LNCaP clone FGC (cell line): ENCODE results near the gene FAM135A.

Experiments
- DNase-seq: peaks from one replicate; pipeline ENCODE4 v3.0.0-alpha.2; 2011; ENCODE audit warnings: low read depth
- H3K4me3 ChIP-seq: 2 replicates; pipeline ENCODE4 v1.5.1; 2011; ENCODE audit warnings: mild to moderate bottlenecking, low read depth, low read length, control low read depth
- TF ChIP-seq, protein P1 (sequence below): IDR thresholded peaks from 2 replicates; pipeline ENCODE4 v1.5.1; 2012; ENCODE audit warnings: mild to moderate bottlenecking; ENCODE audit not compliant: control insufficient read depth, insufficient read depth; ENCODE audit errors: extremely low read depth

The FAM135A gene

DNA sequence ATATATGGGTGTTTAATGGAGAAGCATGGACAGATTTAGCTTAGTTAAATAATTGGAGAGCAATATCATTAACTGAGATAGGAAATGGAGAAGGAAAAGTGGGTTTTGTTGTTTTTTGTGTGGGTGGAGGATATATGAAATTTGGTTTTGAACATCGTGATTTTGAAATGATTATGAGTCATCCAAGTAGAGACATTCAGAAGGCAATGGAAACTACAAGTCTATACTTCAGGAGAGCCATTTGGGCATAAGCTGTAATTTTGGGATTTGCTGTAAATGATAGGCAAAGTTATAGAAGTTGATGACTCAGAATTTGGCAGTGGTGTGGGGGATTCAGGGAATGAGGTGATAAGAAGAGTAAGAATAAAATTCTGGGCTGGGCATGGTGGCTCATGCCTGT lies 27.4 kb upstream of the FAM135A start:
- no peak overlapping the region for H3K4me3 ChIP-seq
- DNase-seq: no peak
- TF ChIP-seq, protein P1, sequence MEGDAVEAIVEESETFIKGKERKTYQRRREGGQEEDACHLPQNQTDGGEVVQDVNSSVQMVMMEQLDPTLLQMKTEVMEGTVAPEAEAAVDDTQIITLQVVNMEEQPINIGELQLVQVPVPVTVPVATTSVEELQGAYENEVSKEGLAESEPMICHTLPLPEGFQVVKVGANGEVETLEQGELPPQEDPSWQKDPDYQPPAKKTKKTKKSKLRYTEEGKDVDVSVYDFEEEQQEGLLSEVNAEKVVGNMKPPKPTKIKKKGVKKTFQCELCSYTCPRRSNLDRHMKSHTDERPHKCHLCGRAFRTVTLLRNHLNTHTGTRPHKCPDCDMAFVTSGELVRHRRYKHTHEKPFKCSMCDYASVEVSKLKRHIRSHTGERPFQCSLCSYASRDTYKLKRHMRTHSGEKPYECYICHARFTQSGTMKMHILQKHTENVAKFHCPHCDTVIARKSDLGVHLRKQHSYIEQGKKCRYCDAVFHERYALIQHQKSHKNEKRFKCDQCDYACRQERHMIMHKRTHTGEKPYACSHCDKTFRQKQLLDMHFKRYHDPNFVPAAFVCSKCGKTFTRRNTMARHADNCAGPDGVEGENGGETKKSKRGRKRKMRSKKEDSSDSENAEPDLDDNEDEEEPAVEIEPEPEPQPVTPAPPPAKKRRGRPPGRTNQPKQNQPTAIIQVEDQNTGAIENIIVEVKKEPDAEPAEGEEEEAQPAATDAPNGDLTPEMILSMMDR: no peak

DNA sequence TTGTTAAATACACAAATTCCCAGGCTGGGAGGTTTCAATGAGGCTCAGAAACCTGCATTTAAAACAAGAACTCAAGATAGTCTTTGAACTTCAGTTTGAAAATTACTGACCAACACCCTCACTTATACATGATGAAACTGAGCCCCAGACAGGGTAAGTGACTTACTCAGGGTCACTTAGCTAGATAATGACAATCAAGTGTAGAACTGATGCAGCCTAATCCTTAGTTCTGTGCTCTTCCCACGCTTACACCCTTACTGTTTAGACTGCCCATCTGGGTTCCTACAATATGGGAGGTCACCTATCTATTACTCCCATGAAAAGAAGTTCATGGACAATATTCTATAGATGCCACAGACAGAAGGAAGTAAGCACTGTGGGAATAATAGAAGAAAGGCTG lies 24.5 kb upstream of the FAM135A start:
- DNase-seq: no peak
- TF ChIP-seq, protein P1: no peak

DNA sequence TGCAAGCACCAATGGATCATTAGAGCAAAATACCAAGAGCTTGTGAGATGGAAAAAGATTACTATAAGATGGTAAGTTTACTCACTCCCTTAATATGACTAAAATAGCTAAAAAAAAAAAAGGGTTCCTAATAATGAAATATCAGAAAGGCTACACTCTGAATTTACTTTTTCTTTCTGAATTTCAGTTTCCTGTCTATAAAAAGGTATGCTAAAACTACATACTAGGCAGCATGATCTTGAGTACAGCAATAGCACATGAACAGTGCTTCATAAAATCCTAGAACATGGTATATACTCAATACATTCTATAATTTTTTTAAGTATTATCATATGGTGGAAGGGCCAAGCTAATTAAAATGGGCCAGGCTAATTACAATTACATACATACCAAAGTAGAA lies 24.0 kb upstream of the FAM135A start:
- H3K4me3 ChIP-seq: no peak overlapping the region
- TF ChIP-seq, protein P1: no peak
- DNase-seq: no peak

More for the DNA sequence above, 24.5 kb upstream of the FAM135A start:
- no peak overlapping the region for H3K4me3 ChIP-seq

DNA sequence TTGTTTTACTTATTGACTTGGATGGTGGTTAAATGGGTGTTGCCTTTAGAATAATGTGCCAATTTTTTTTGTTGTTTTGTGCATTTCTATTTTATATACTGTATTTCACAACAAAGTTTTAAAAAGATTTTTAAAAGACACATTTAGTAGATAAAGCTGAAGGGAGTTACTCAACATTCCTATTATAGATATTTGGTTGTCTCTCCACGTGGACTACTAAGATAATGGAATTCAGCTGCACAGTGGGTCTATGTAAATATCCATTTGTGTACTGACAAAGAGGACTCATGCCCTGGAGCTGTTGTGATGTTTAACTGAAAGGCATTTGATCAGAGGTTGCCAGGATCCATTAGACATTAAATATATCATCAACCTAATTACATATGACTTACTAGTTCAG lies 23.2 kb upstream of the FAM135A start:
- TF ChIP-seq, protein P1: no peak
- no peak overlapping the region for H3K4me3 ChIP-seq
- DNase-seq: no peak

DNA sequence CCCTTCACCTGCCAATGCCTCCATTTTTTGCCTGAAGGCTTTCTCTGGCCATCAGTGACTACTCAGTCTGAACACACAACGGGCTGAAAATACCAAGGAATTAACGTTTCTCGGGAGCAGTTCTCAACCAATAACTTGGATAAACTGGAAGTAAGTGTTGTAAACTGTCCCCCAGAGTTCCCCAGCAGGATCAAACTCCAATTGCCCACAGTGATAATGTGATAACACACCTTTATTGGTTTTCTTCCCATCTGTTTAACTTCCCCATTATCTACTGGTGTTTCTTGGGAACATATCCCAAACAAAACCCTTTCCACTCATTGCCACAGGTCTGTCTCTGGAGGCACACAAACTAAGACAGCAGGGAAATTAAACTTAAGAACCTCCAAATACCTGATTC lies 21.8 kb upstream of the FAM135A start:
- TF ChIP-seq, protein P1: no peak
- no peak overlapping the region for H3K4me3 ChIP-seq
- DNase-seq: no peak

DNA sequence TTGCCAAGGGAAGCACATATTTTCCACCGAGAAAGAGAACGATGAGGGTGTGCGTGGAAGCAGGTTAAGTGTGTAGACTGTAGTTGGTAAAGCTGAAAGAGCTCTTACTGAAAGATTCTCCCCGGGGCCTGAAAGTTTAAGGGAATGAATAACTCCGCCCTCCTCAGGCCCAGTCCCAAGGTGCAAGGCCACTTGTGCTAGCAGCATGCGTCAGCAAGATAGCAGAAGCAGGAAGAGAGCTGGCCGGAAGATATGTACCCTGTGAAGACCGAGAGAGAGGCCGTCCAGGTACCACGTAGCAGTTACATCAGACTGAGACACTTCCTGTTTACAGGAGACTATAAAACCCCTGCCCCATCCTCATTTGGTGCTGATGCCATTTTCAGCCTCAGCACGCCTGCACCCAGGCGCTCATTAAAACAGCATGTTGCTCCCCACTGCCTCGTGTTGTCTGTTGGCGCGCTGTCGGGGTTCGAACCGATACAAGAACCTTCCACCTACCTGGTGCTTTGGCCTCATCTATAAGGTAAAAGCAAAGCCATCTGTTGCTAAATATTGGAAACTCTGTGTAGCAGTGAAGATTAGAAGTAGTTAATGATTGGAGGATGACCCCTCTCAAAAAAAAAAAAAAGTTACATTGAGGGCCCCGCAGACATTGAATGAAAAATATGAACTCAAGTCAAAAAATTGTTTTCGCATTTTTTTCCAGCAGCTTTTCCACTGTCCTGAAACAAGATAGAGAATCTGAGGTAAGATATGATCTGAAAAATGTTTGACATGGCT lies 18.6 kb upstream of the FAM135A start:
- TF ChIP-seq, protein P1: no peak
- no peak overlapping the region for H3K4me3 ChIP-seq
- no peak for DNase-seq

DNA sequence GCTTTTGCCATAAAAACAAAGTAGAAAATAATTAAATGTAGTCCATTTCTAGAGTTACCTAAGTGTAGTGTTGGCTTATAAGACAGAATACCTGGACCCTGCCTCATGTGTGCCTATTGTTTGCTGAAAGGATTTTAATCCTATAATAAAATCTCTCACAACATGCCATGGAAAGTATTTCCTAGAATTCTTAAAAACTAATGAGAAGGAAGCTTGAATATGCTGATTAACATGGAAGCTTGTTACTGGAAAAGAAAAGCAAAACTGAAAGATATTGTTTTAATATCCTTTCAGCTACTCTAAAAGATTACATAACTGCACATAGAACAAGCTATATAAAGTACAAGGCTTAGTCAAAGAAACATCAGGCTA lies 18.0 kb upstream of the FAM135A start:
- DNase-seq: no peak
- TF ChIP-seq, protein P1: no peak
- no peak overlapping the region for H3K4me3 ChIP-seq
